HG02840 (cell line): ENCODE results near the gene PRAMEF9.
"Not testable (repeated sequence)": the region's sequence is repeated elsewhere in the genome, so short reads cannot be mapped to it uniquely, and the experiment has no call there.

Experiments used
- ATAC-seq: cut with Tn5 transposase; IDR thresholded peaks from one replicate; pipeline ENCODE4 v1.9.1; 2021; ENCODE audit warnings: mild to moderate bottlenecking, moderate library complexity, moderate number of reproducible peaks; ENCODE audit not compliant: unreplicated experiment, low FRiP score

Gene PRAMEF9

GRCh38 chr1:13171548-13171947 is at the start of gene PRAMEF9:
Gene PRAMEF9, plus strand, starts transcription at chr1:13171848. Its CDS starts 3,433 bp downstream, at chr1:13175281.
- ATAC-seq = not testable (repeated sequence)

GRCh38 chr1:13155909-13156308 is 15.7 kb upstream of the PRAMEF9 start, which contains the start of gene PRAMEF26:
Gene PRAMEF26, minus strand, starts transcription at chr1:13156009. Its CDS starts 2,914 bp downstream, at chr1:13153095.
- not testable (repeated sequence) for ATAC-seq

GRCh38 chr1:13165531-13165930 is 6.1 kb upstream of the PRAMEF9 start, which contains the start of gene HNRNPCL4:
Gene HNRNPCL4, minus strand, starts transcription at chr1:13165631. Its CDS starts 164 bp downstream, at chr1:13165467.
- ATAC-seq = not testable (repeated sequence)

- not testable (repeated sequence) for ATAC-seq
Measured at GRCh38 chr1:13201309-13201708, 29.7 kb downstream of the PRAMEF9 start, which contains the start of gene PRAMEF13. Gene PRAMEF13, minus strand, starts transcription at chr1:13201409. Its CDS starts 1,820 bp downstream, at chr1:13199589.

GRCh38 chr1:13208712-13209111 is 37.1 kb downstream of the PRAMEF9 start:
- not testable (repeated sequence) for ATAC-seq

GRCh38 chr1:13216619-13217018 is 45.0 kb downstream of the PRAMEF9 start:
- not testable (repeated sequence) for ATAC-seq

- not testable (repeated sequence) for ATAC-seq
Measured at GRCh38 chr1:13219203-13219602, 47.6 kb downstream of the PRAMEF9 start.

GRCh38 chr1:13222788-13223187 is 51.1 kb downstream of the PRAMEF9 start:
- ATAC-seq = not testable (repeated sequence)

GRCh38 chr1:13224480-13225060 is 52.9 kb downstream of the PRAMEF9 start:
- no peak for ATAC-seq

GRCh38 chr1:13225675-13226204 is 54.1 kb downstream of the PRAMEF9 start, which contains the start of gene PRAMEF18:
Gene PRAMEF18, minus strand, starts transcription at chr1:13226154. Its CDS starts 48 bp downstream, at chr1:13226106.
- ATAC-seq = not testable (repeated sequence)

GRCh38 chr1:13227271-13228055 is 55.8 kb downstream of the PRAMEF9 start:
- not testable (repeated sequence) for ATAC-seq

- no peak for ATAC-seq
Measured at GRCh38 chr1:13228343-13228781, 56.7 kb downstream of the PRAMEF9 start.
